Endothelial cell of umbilical vein (primary cell): ENCODE measurements around the gene PLAAT1.

Source experiments
- CTCF ChIP-seq, 2 donors: IDR thresholded peaks; 1 replicate in 1 of 2; 2 replicates in 1 of 2; pipeline ENCODE4 v1.5.1; 2011; ENCODE audit warnings: low read length in 2 of 2, mild to moderate bottlenecking in 2 of 2, moderate library complexity in 2 of 2, control low read depth in 1 of 2, inconsistent platforms in 1 of 2, low read depth in 1 of 2; ENCODE audit not compliant: insufficient read depth in 1 of 2; ENCODE audit errors: extremely low read depth in 1 of 2
- EZH2 ChIP-seq: IDR thresholded peaks from 2 replicates; pipeline ENCODE4 v1.6.1; 2012; ENCODE audit warnings: borderline replicate concordance, low read depth, mild to moderate bottlenecking, moderate library complexity, low read length, inconsistent platforms; ENCODE audit not compliant: severe bottlenecking
- FOS ChIP-seq: IDR thresholded peaks from 2 replicates; pipeline ENCODE4 v1.6.1; 2011; ENCODE audit warnings: mild to moderate bottlenecking, low read length, moderate library complexity, borderline replicate concordance; ENCODE audit not compliant: insufficient read depth
- POLR2AphosphoS5 ChIP-seq: IDR thresholded peaks from 2 replicates; pipeline ENCODE4 v1.6.1; 2012; ENCODE audit warnings: low read depth, mild to moderate bottlenecking, control low read depth, low read length, moderate library complexity; ENCODE audit not compliant: insufficient read depth

- TF ChIP-seq CTCF (IDR thresholded peaks at IDR 0.05; ENCODE audit: extremely low read depth in 1 of 2, insufficient read depth in 1 of 2, low read depth in 1 of 2, low read length in 2 of 2), result no peak
- TF ChIP-seq EZH2, result no peak
- no peak for TF ChIP-seq POLR2AphosphoS5
- TF ChIP-seq FOS, result no peak
Observed at GRCh38 chr3:193210618-193211017, 30.4 kb upstream of the PLAAT1 start.
